HUES64 (cell line): ENCODE measurements around the gene KRTAP5-1.

ENCODE experiments used
- H3K27ac ChIP-seq: 2 replicates; pipeline ENCODE4 v1.7.0; 2013; ENCODE audit warnings: low read depth, low read length, inconsistent platforms
- H3K27me3 ChIP-seq: 2 replicates; pipeline ENCODE4 v1.6.1; 2013; ENCODE audit warnings: mild to moderate bottlenecking, low read length; ENCODE audit not compliant: insufficient read depth
- H3K36me3 ChIP-seq: 2 replicates; pipeline ENCODE4 v1.6.1; 2013; ENCODE audit warnings: mild to moderate bottlenecking, low read length; ENCODE audit not compliant: insufficient read depth
- H3K4me1 ChIP-seq: 2 replicates; pipeline ENCODE4 v1.6.1; 2013; ENCODE audit warnings: mild to moderate bottlenecking, low read length, moderate library complexity; ENCODE audit not compliant: insufficient read depth
- H3K4me3 ChIP-seq: 2 replicates; pipeline ENCODE4 v1.5.1; 2013; ENCODE audit warnings: mild to moderate bottlenecking, low read length, moderate library complexity
- H3K9ac ChIP-seq: 2 replicates; pipeline ENCODE4 v1.6.1; 2013; ENCODE audit warnings: mild to moderate bottlenecking, low read depth, low read length
- H3K9me3 ChIP-seq: 2 replicates; pipeline ENCODE4 v1.6.1; 2013; ENCODE audit warnings: low read depth, low read length; ENCODE audit not compliant: insufficient read depth
- WGBS: fragments of 150-250, 120-280 bp; methylation state at CpG from one replicate; pipeline ENCODE4 v1.1.7; 2013; ENCODE audit warnings: missing lambda C conversion rate; 5-methylcytosine and 5-hydroxymethylcytosine counted together

The KRTAP5-1 gene

GRCh38 chr11:1564535-1565172 is 20.4 kb downstream of the KRTAP5-1 start:
- Histone ChIP-seq H3K36me3 (no peaks in the 10 kb centered on the region), H3K27me3 (peaks cover 12% of the 10 kb centered on the region), H3K9me3 (no peaks in the 10 kb centered on the region), H3K27ac (no peak overlapping the region), H3K4me1 (peaks cover 12% of the 10 kb centered on the region), H3K4me3 (no peak overlapping the region), H3K9ac (no peak overlapping the region)
- 33% methylated on average over 16 of the region's 16 CpGs for WGBS

- Histone ChIP-seq H3K4me1 (peaks cover 19% of the 10 kb centered on the region), H3K9me3 (no peaks in the 10 kb centered on the region), H3K27ac (no peak overlapping the region), H3K36me3 (no peaks in the 10 kb centered on the region), H3K9ac (no peak overlapping the region), H3K27me3 (peaks cover 6% of the 10 kb centered on the region), H3K4me3 (no peak overlapping the region)
- WGBS = 79% methylated on average over 28 of the region's 29 CpGs
These were observed 21.2 kb downstream of the KRTAP5-1 start for GRCh38 chr11:1563697-1564534.

GRCh38 chr11:1563149-1563638 is 21.9 kb downstream of the KRTAP5-1 start:
- Histone ChIP-seq H3K4me1 (peaks cover 21% of the 10 kb centered on the region), H3K36me3 (no peaks in the 10 kb centered on the region), H3K27me3 (peaks cover 7% of the 10 kb centered on the region; the same call in 1 of the 2 replicates), H3K9ac (no peak overlapping the region), H3K4me3 (no peak overlapping the region), H3K27ac (no peak overlapping the region), H3K9me3 (no peaks in the 10 kb centered on the region)
- 92% methylated on average over 12 of the region's 12 CpGs for WGBS

GRCh38 chr11:1562469-1563148 is 22.5 kb downstream of the KRTAP5-1 start:
- Histone ChIP-seq H3K36me3 (no peaks in the 10 kb centered on the region), H3K27me3 (peaks cover 12% of the 10 kb centered on the region), H3K9me3 (no peaks in the 10 kb centered on the region), H3K4me3 (no peak overlapping the region), H3K4me1 (peaks cover 21% of the 10 kb centered on the region), H3K27ac (no peak overlapping the region), H3K9ac (no peak overlapping the region)
- WGBS = 94% methylated on average over 14 of the region's 14 CpGs

- peaks cover 21% of the 10 kb centered on the region for H3K4me1 ChIP-seq
- H3K27ac ChIP-seq = no peak overlapping the region
- no peaks in the 10 kb centered on the region for H3K36me3 ChIP-seq
- H3K27me3 ChIP-seq = peaks cover 18% of the 10 kb centered on the region
- no peak overlapping the region for H3K9ac ChIP-seq
- H3K4me3 ChIP-seq = no peak overlapping the region
- 91% methylated on average over 5 of the region's 5 CpGs for WGBS
- no peaks in the 10 kb centered on the region for H3K9me3 ChIP-seq
These were observed 23.1 kb downstream of the KRTAP5-1 start for GRCh38 chr11:1561955-1562354.

- Histone ChIP-seq H3K27ac (no peak overlapping the region), H3K9me3 (no peaks in the 10 kb centered on the region), H3K4me1 (peaks cover 21% of the 10 kb centered on the region), H3K4me3 (no peak overlapping the region), H3K36me3 (no peaks in the 10 kb centered on the region), H3K27me3 (peaks cover 21% of the 10 kb centered on the region), H3K9ac (no peak overlapping the region)
- 94% methylated on average over 17 of the region's 17 CpGs for WGBS
These were observed 23.8 kb downstream of the KRTAP5-1 start for GRCh38 chr11:1561266-1561665.

GRCh38 chr11:1560649-1561251 is 24.3 kb downstream of the KRTAP5-1 start:
- no peak overlapping the region for H3K9ac ChIP-seq
- peaks cover 25% of the 10 kb centered on the region for H3K27me3 ChIP-seq
- H3K4me3 ChIP-seq = no peak overlapping the region
- H3K9me3 ChIP-seq = no peaks in the 10 kb centered on the region
- 83% methylated on average over 7 of the region's 8 CpGs for WGBS
- H3K36me3 ChIP-seq = no peaks in the 10 kb centered on the region
- peaks cover 21% of the 10 kb centered on the region for H3K4me1 ChIP-seq
- no peak overlapping the region for H3K27ac ChIP-seq

GRCh38 chr11:1560002-1560648 is 25.0 kb downstream of the KRTAP5-1 start:
- H3K36me3 ChIP-seq = no peaks in the 10 kb centered on the region
- WGBS = 88% methylated on average over 15 of the region's 15 CpGs

GRCh38 chr11:1559111-1559951 is 25.8 kb downstream of the KRTAP5-1 start:
- no peaks in the 10 kb centered on the region for H3K9me3 ChIP-seq
- H3K4me1 ChIP-seq = peaks cover 19% of the 10 kb centered on the region
- no peak overlapping the region for H3K9ac ChIP-seq
- H3K27ac ChIP-seq = no peak overlapping the region
- H3K4me3 ChIP-seq = no peak overlapping the region
- H3K27me3 ChIP-seq = peaks cover 31% of the 10 kb centered on the region
- 62% methylated on average over 29 of the region's 29 CpGs for WGBS
- no peaks in the 10 kb centered on the region for H3K36me3 ChIP-seq

More at GRCh38 chr11:1560002-1560648, 25.0 kb downstream of the KRTAP5-1 start:
- Histone ChIP-seq H3K9me3 (no peaks in the 10 kb centered on the region), H3K27me3 (peaks cover 31% of the 10 kb centered on the region), H3K4me3 (no peak overlapping the region), H3K4me1 (peaks cover 23% of the 10 kb centered on the region), H3K27ac (no peak overlapping the region), H3K9ac (no peak overlapping the region)

GRCh38 chr11:1558775-1559110 is 26.3 kb downstream of the KRTAP5-1 start:
- H3K4me1 ChIP-seq = peaks cover 19% of the 10 kb centered on the region
- H3K27me3 ChIP-seq = peaks cover 34% of the 10 kb centered on the region
- 74% methylated on average over 12 of the region's 12 CpGs for WGBS
- H3K9me3 ChIP-seq = no peaks in the 10 kb centered on the region
- H3K27ac ChIP-seq = no peak overlapping the region
- H3K9ac ChIP-seq = no peak overlapping the region
- H3K36me3 ChIP-seq = no peaks in the 10 kb centered on the region
- H3K4me3 ChIP-seq = no peak overlapping the region
